HepG2 (cell line): ENCODE measurements around the gene MAP1B. TPM values are rescaled to one million over a fixed set of nuclear protein-coding genes. Genes with fewer than 3 reads are reported as not detected.
A peak's percentile ranks its signal among the peaks of the same experiment; 100 is the strongest.

Experiments
- ATAC-seq: fragments of 200-7000 bp; cut with Tn5 transposase; 3 replicates; pipeline ENCODE4 v1.9.1; 2020; ENCODE audit warnings: mild to moderate bottlenecking, moderate library complexity
- BruUV-seq: library from RNA; stranded (reverse); fragments of 400-500 nt; replicated peaks from 2 replicates; lab custom pipeline; 2021; lab: Mats Ljungman, UMichigan
- CTCF ChIA-PET: fragments of 300-600 bp; formaldehyde crosslinking; extraction: SDS; loops from one replicate; lab custom pipeline; 2021; ENCODE audit warnings: low total read pairs, inconsistent platforms, low intra/inter-chr PET ratio; lab: Yijun Ruan, JAX
- POLR2A ChIA-PET: fragments of 350-600 bp; sonication (Branson Sonifier 250); formaldehyde crosslinking; loops from one replicate; lab custom pipeline; 2020; ENCODE audit warnings: antibody characterized with exemption, inconsistent platforms; lab: Yijun Ruan, JAX
- DNase-seq: peaks from one replicate; pipeline ENCODE4 v3.0.0-alpha.2; 2015; ENCODE audit warnings: low spot score
- FAIRE-seq: peaks from 3 replicates; lab custom pipeline; 2011; peaks lifted over from hg19 to GRCh38; lab: Jason Lieb, UNC
- H2AFZ ChIP-seq: one replicate; pipeline ENCODE4 v1.6.1; 2011; ENCODE audit warnings: low read length, inconsistent platforms
- H3K27ac ChIP-seq: fragments of 300-600 bp; 3 replicates; pipeline ENCODE4 v1.8.0; 2011; ENCODE audit warnings: mixed run types, mild to moderate bottlenecking, mixed read lengths, low read length, inconsistent platforms; ENCODE audit not compliant: insufficient read depth; ENCODE audit errors: extremely low read length
- H3K27me3 ChIP-seq, 2 experiments: fragments of 200-600 bp in 1 of 2; 2 replicates in 1 of 2; 3 replicates in 1 of 2; pipeline versions ENCODE4 v1.6.0 to v1.8.0; 2011; ENCODE audit warnings: low read length in 2 of 2, mild to moderate bottlenecking in 2 of 2, moderate library complexity in 2 of 2, inconsistent platforms in 1 of 2; ENCODE audit not compliant: insufficient read depth in 2 of 2, control insufficient read depth in 1 of 2
- H3K36me3 ChIP-seq, 2 experiments: fragments of 200-600 bp in 1 of 2; replicated peaks in 1 of 2; 2 replicates in 1 of 2; 3 replicates in 1 of 2; pipeline versions ENCODE4 v1.5.1 to v1.8.0; 2011; ENCODE audit warnings: low read length in 2 of 2, inconsistent platforms in 1 of 2; ENCODE audit not compliant: insufficient read depth in 2 of 2, control insufficient read depth in 1 of 2
- H3K4me1 ChIP-seq: 2 replicates; pipeline ENCODE4 v1.5.1; 2012; ENCODE audit warnings: low read length, inconsistent platforms; ENCODE audit not compliant: insufficient read depth
- H3K4me2 ChIP-seq: 2 replicates; pipeline ENCODE4 v1.6.0; 2011; ENCODE audit warnings: low read depth, low read length, inconsistent platforms
- H3K4me3 ChIP-seq, 3 experiments: fragments of 200-600 bp in 1 of 3; sonication (generic), shearing (Covaris generic) in 1 of 3; replicated peaks in 1 of 3; 2 replicates each; pipeline ENCODE4 v1.5.1; 2011 to 2016; ENCODE audit warnings: low read length in 3 of 3, inconsistent platforms in 2 of 3, low read depth in 2 of 3, mild to moderate bottlenecking in 2 of 3, control low read depth in 1 of 3, mixed read lengths in 1 of 3; ENCODE audit not compliant: insufficient read depth in 1 of 3
- H3K79me2 ChIP-seq: one replicate; pipeline ENCODE4 v1.6.1; 2011; ENCODE audit warnings: low read length, inconsistent platforms; ENCODE audit not compliant: insufficient read depth
- H3K9ac ChIP-seq: 2 replicates; pipeline ENCODE4 v1.6.0; 2011; ENCODE audit warnings: mild to moderate bottlenecking, low read depth, low read length, inconsistent platforms; ENCODE audit not compliant: insufficient read depth
- H3K9me3 ChIP-seq: 2 replicates; pipeline ENCODE4 v1.5.1; 2012; ENCODE audit warnings: mild to moderate bottlenecking, low read length
- H4K20me1 ChIP-seq: 2 replicates; pipeline ENCODE4 v1.6.0; 2011; ENCODE audit warnings: inconsistent platforms, mild to moderate bottlenecking, low read length, moderate library complexity; ENCODE audit not compliant: insufficient read depth
- CTCF ChIP-seq: sonication (generic); formaldehyde crosslinking; IDR thresholded peaks from 2 replicates; pipeline ENCODE4 v1.5.0; 2020; ENCODE audit warnings: mild to moderate bottlenecking, missing genetic modification reagents, moderate library complexity
- EHMT2 ChIP-seq: fragments of 200-600 bp; sonication (generic); IDR thresholded peaks from 2 replicates; pipeline ENCODE4 v1.7.0; 2017; ENCODE audit warnings: antibody characterized with exemption, low read depth, low read length, borderline replicate concordance
- JUN ChIP-seq: sonication (generic); formaldehyde crosslinking; IDR thresholded peaks from 2 replicates; pipeline ENCODE4 v1.4.0; 2020; ENCODE audit warnings: mild to moderate bottlenecking, missing genetic modification reagents
- NCOA1 ChIP-seq: sonication (generic); formaldehyde crosslinking; IDR thresholded peaks from 2 replicates; pipeline ENCODE4 v1.9.0; 2021; ENCODE audit warnings: missing genetic modification reagents
- REST ChIP-seq, 2 experiments: IDR thresholded peaks; 2 replicates each; pipeline ENCODE4 v1.6.1; 2011 to 2012; ENCODE audit warnings: low read length in 2 of 2, borderline replicate concordance in 1 of 2, low read depth in 1 of 2, mild to moderate bottlenecking in 1 of 2, moderate library complexity in 1 of 2
- SIX1 ChIP-seq: sonication (generic); formaldehyde crosslinking; IDR thresholded peaks from 2 replicates; pipeline ENCODE4 v1.4.0; 2020; ENCODE audit warnings: missing genetic modification reagents, borderline replicate concordance
- ZBTB43 ChIP-seq: sonication (generic); formaldehyde crosslinking; conservative IDR thresholded peaks from 2 replicates; pipeline ENCODE4 v1.4.0; 2020; ENCODE audit warnings: missing genetic modification reagents
- ZSCAN21 ChIP-seq: sonication (generic); formaldehyde crosslinking; IDR thresholded peaks from 2 replicates; pipeline ENCODE4 v1.8.0; 2022; ENCODE audit warnings: mild to moderate bottlenecking, missing genetic modification reagents, moderate library complexity, borderline replicate concordance
- WGBS: methylation state at CpG from one replicate; pipeline ENCODE4 v1.1.6; 2017; ENCODE audit warnings: low lambda C conversion rate; 5-methylcytosine and 5-hydroxymethylcytosine counted together
- in situ Hi-C: cut with HindIII; loops from 2 replicates; pipeline ENCODE4 v1.10.0; 2017; ENCODE audit warnings: low pct_unique_long_range_greater_than_20kb; ENCODE audit not compliant: extremely low pct_ligation_motif_present
- intact Hi-C: fragments of 100-400 bp; cut with micrococcal nuclease; formaldehyde crosslinking; loops from one replicate; pipeline ENCODE4 v1.10.0; 2022; ENCODE audit not compliant: unreplicated experiment
- polyA plus RNA-seq, 8 experiments: library from polyadenylated mRNA; depleted of rRNA in 3 of 8; stranded (reverse) in 7 of 8; unstranded in 1 of 8; fragments of >200 nt; fragmentation: Illumina TruSeq in 4 of 8; extraction: Trizol in 4 of 8; gene quantifications; 2 replicates each; pipeline versions ENCODE4 v1.2.1 to v1.2.3, GENCODE V29; 2011 to 2016; ENCODE audit warnings: low read depth in 4 of 8, missing spikeins in 1 of 8, mixed read lengths in 1 of 8; ENCODE audit not compliant: insufficient read depth in 1 of 8
- total RNA-seq, 5 experiments: library from RNA; depleted of rRNA; stranded (reverse); fragments of >200 nt; fragmentation: Illumina TruSeq; extraction: Trizol; gene quantifications; 2 replicates each; pipeline ENCODE4 v1.2.3, GENCODE V29; 2016; ENCODE audit warnings: low read depth in 1 of 5

Gene MAP1B
- total and polyA plus RNA-seq, 2 of the 13 experiments (the other 11 are each of a cell fraction or from before 2014, with no cell fraction given) = 3.3 to 6.2 TPM

GRCh38 chr5:72109625-72110024 lies 2.4 kb downstream of the MAP1B start:
- ChIA-PET CTCF (no interaction called here), POLR2A (no interaction called here)
- Histone ChIP-seq H3K4me3 (no peak overlapping the region), H3K9me3 (no peaks in the 10 kb centered on the region), H3K79me2 (no peaks in the 10 kb centered on the region), H4K20me1 (no peaks in the 10 kb centered on the region), H3K27ac (no peak overlapping the region), H3K4me2 (0 out of 2 replicates have a peak overlapping the region, but pooled peaks have one; percentile 23), H3K4me1 (peaks cover 8% of the 10 kb centered on the region; the same call in 1 of the 2 replicates), H3K27me3 (peaks cover 3 to 23% of the 10 kb centered on the region in 2 experiments; a peak in 3 of 5 replicates), H2AFZ (no peak overlapping the region), H3K9ac (no peak overlapping the region), H3K36me3 (no peaks in the 10 kb centered on the region)
- WGBS = 83% methylated on average over 10 of the region's 10 CpGs
- no peak for FAIRE-seq
- no peak for ATAC-seq
- in situ Hi-C loops (no loop called here), intact Hi-C loops (no loop called here)
- TF ChIP-seq CTCF (CRISPR knock-in tag) (0 out of 2 replicates have a peak, but pooled peaks have one; percentile 14), SIX1 (CRISPR knock-in tag) (no peak)
- BruUV-seq = no TSS peak
- DNase-seq = no peak

- in situ Hi-C loops (no loop called here), intact Hi-C loops (no loop called here)
- ChIA-PET CTCF (no interaction called here), POLR2A (no interaction called here)
- WGBS = 94% methylated on average over 7 of the region's 9 CpGs
- ATAC-seq (no peak), FAIRE-seq (no peak), DNase-seq (no peak)
- no peak overlapping the region for H3K27ac ChIP-seq
- H3K79me2 ChIP-seq = no peaks in the 10 kb centered on the region
- peaks cover 8% of the 10 kb centered on the region; the same call in 1 of the 2 replicates for H3K4me1 ChIP-seq
- no peaks in the 10 kb centered on the region for H3K36me3 ChIP-seq
- no peaks in the 10 kb centered on the region for H4K20me1 ChIP-seq
- peaks cover 3 to 17% of the 10 kb centered on the region in 2 experiments; a peak in 3 of 5 replicates for H3K27me3 ChIP-seq
- no TSS peak for BruUV-seq
- H3K4me3 ChIP-seq = no peak overlapping the region
- no peak overlapping the region for H3K9ac ChIP-seq
- H3K4me2 ChIP-seq = no peak overlapping the region
- no peak overlapping the region for H2AFZ ChIP-seq
- H3K9me3 ChIP-seq = no peaks in the 10 kb centered on the region
- TF ChIP-seq EHMT2 = no peak
- no peak for TF ChIP-seq NCOA1 (CRISPR knock-in tag)
- TF ChIP-seq ZSCAN21 = no peak
- no peak for TF ChIP-seq ZBTB43 (CRISPR knock-in tag)
- no peak for TF ChIP-seq JUN (CRISPR knock-in tag)
- TF ChIP-seq REST (IDR thresholded peaks at IDR 0.05; ENCODE audit: borderline replicate concordance in 1 of 2, low read depth in 1 of 2, low read length in 2 of 2) = no peak
These were observed 3.2 kb downstream of the MAP1B start for GRCh38 chr5:72110394-72111013.
